Gastroesophageal sphincter (tissue), 4 donors: Measurements from ENCODE around the gene ANKK1. TPM values are rescaled to one million over a fixed set of nuclear protein-coding genes. Genes with fewer than 3 reads are reported as not detected.

Experiments
- ATAC-seq: fragments of 150-250 bp; one replicate; pipeline ENCODE4 v1.9.1; 2016; ENCODE audit warnings: mild to moderate bottlenecking, moderate library complexity
- H3K27ac ChIP-seq, 4 donors: fragments of 200-600 bp; sonication (generic) in 3 of 4; 1 replicate in 3 of 4; 2 replicates in 1 of 4; pipeline ENCODE4 v1.5.1; 2016 to 2019
- H3K27me3 ChIP-seq: fragments of 200-600 bp; sonication (generic); one replicate; pipeline ENCODE4 v1.5.1; 2019
- H3K36me3 ChIP-seq, 2 donors: fragments of 200-600 bp; sonication (generic); one replicate each; pipeline ENCODE4 v1.5.1; 2019; ENCODE audit warnings: control low read depth in 1 of 2
- H3K4me1 ChIP-seq, 3 donors: fragments of 200-600 bp; sonication (generic); 1 replicate in 2 of 3; 2 replicates in 1 of 3; pipeline ENCODE4 v1.5.1; 2016 to 2019; ENCODE audit warnings: control low read depth in 2 of 3
- H3K4me3 ChIP-seq, 2 donors: fragments of 200-600 bp; sonication (generic); one replicate each; pipeline ENCODE4 v1.5.1; 2019; ENCODE audit warnings: mild to moderate bottlenecking in 1 of 2, moderate library complexity in 1 of 2
- H3K9me3 ChIP-seq, 3 donors: fragments of 200-600 bp; sonication (generic); one replicate each; pipeline ENCODE4 v1.5.1; 2017 to 2019; ENCODE audit warnings: control low read depth in 2 of 3
- CTCF ChIP-seq, 4 experiments: fragments of 200-600 bp in 2 of 4; fragments of 450-650 bp in 2 of 4; sonication (generic) in 1 of 4; IDR thresholded peaks; one replicate each; pipeline ENCODE4 v1.5.1; 2017 to 2019; ENCODE audit warnings: antibody characterized with exemption in 4 of 4, mild to moderate bottlenecking in 2 of 4, moderate library complexity in 2 of 4
- EP300 ChIP-seq: sonication (generic); formaldehyde crosslinking; IDR thresholded peaks from one replicate; pipeline ENCODE4 v1.6.1; 2017; ENCODE audit warnings: antibody characterized with exemption, mild to moderate bottlenecking
- POLR2A ChIP-seq, 2 donors: fragments of 450-650 bp; IDR thresholded peaks; one replicate each; pipeline ENCODE4 v1.6.1; 2017; ENCODE audit warnings: antibody characterized with exemption in 2 of 2, mild to moderate bottlenecking in 2 of 2, moderate library complexity in 1 of 2
- POLR2AphosphoS5 ChIP-seq: sonication (generic); formaldehyde crosslinking; IDR thresholded peaks from one replicate; pipeline ENCODE4 v1.6.1; 2017; ENCODE audit warnings: antibody characterized with exemption
- WGBS, 2 donors: methylation state at CpG; one replicate each; pipeline ENCODE4 v1.1.5; 2018; ENCODE audit warnings: low coverage in 1 of 2; 5-methylcytosine and 5-hydroxymethylcytosine counted together
- total RNA-seq, 4 donors: library from RNA; depleted of rRNA; stranded (reverse); fragments of >200 nt; gene quantifications; one replicate each; pipeline ENCODE4 v1.1.0, GENCODE V29; 2016

The ANKK1 gene
- total RNA-seq, 4 donors from 2014 or later: 0.27 TPM; not detected in 2

DNA sequence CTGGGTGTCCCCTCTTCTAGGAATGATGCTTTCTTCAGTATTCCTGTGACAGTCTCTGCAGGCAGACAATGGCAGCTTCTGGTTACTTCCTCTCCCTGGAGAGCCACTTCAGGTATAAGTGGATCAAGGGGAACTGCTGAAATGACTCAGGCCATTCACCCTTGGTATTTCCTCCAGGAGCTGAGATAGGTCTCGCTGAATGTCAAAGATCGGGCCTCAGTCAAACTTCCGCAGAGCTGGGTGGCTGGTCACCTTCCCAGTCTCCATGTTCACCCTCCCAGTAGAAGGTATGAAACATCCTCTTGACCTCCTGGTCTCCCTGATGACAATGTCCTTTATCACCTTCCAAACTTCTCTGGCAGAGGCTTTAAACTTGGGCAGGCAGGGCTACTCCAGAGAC is 1.8 kb upstream of the ANKK1 start:
- Histone ChIP-seq H3K27me3 (peaks cover 41% of the 10 kb centered on the region), H3K4me3 (no peak overlapping the region), H3K4me1 (peaks cover 0 to 8% (median 0%) of the 10 kb centered on the region in 3 donors), H3K27ac (no peak overlapping the region), H3K36me3 (no peaks in the 10 kb centered on the region), H3K9me3 (no peaks in the 10 kb centered on the region)
- 100% methylated on average over 3 of the region's 3 CpGs; no CpG with 5 or more reads in 1 of the 2 donors for WGBS, 2 donors
- ATAC-seq: no peak
- TF ChIP-seq EP300 (no peak), CTCF (IDR thresholded peaks at IDR 0.05) (no peak), POLR2A (IDR thresholded peaks at IDR 0.05) (no peak), POLR2AphosphoS5 (no peak)

DNA sequence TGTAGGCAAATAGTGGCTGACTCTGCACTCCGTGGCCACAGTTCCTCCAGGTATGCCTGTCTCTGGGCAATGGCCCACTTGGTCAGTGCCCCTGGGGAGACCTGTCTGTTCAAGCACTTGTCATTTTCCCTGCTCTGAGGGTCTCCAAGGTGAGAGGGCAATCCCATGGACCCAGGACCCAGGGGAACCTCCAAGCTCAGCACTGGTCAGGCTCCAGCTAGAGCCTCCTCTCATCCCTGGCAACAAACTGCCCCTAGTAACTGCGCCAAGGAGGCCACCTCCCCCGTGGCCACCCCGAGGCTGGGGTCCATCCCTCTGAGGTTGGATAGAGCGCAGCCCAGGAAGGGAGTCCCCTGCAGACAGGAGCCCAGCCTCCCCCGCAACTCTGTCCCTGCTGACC is 713 bp upstream of the ANKK1 start:
- no peak for ATAC-seq
- Histone ChIP-seq H3K27ac (no peak overlapping the region), H3K36me3 (no peaks in the 10 kb centered on the region), H3K27me3 (peaks cover 50% of the 10 kb centered on the region), H3K4me1 (peaks cover 0 to 8% (median 0%) of the 10 kb centered on the region in 3 donors), H3K4me3 (no peak overlapping the region), H3K9me3 (no peaks in the 10 kb centered on the region)
- no CpG with 5 or more reads among the region's 6 CpGs for WGBS, 2 donors
- TF ChIP-seq POLR2A (IDR thresholded peaks at IDR 0.05) (no peak), POLR2AphosphoS5 (no peak), CTCF (IDR thresholded peaks at IDR 0.05) (no peak), EP300 (no peak)

- WGBS, 2 donors: 39 to 59% methylated on average over 2 to 3 of the region's 3 CpGs
- H3K27me3 ChIP-seq: peaks cover 50% of the 10 kb centered on the region
- no peaks in the 10 kb centered on the region for H3K36me3 ChIP-seq
- no peak overlapping the region for H3K27ac ChIP-seq
- TF ChIP-seq EP300 (no peak), CTCF (IDR thresholded peaks at IDR 0.05) (no peak), POLR2AphosphoS5 (no peak), POLR2A (IDR thresholded peaks at IDR 0.05) (no peak)
- no peak overlapping the region for H3K4me3 ChIP-seq
- ATAC-seq: no peak
- H3K4me1 ChIP-seq: peaks cover 0 to 8% (median 0%) of the 10 kb centered on the region in 3 donors
- no peaks in the 10 kb centered on the region for H3K9me3 ChIP-seq
These were observed 1.7 kb downstream of the ANKK1 start for GRCh38 chr11:113389272-113389671.

DNA sequence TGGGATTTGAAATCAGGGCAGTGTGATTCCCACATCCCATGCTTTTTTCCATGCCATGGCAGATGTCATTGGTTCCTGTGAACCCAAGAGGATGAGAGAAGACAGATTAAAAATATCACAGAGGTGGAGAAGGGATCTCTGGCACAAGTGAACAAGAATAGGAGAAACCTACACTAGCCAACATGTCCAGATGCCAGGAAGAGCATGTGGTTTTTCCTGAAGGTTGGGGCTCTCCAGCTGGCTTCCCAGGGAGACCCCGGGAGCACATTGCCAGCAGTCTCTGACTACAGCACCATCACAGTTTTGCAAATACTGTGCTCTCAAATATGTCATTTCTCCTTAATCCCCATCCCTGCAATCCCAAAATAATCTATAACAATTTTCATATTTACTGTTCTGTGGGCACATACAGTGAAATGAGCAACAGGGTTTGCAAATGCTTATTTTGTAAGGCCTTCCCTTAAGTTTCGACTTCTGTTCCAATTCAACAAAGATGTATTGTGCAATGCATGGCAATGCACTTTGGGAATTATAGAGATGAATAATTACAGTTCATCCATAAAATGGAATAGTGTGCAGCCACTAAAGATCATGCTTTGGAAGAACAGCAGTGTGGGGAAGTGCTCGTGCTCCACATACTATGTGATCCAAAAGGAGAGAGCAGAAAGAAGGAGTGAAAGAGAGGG is 4.8 kb downstream of the ANKK1 start:
- Histone ChIP-seq H3K27ac (no peak overlapping the region), H3K4me3 (no peak overlapping the region), H3K36me3 (no peaks in the 10 kb centered on the region), H3K27me3 (peaks cover 41% of the 10 kb centered on the region), H3K9me3 (no peaks in the 10 kb centered on the region), H3K4me1 (peaks cover 0 to 8% (median 0%) of the 10 kb centered on the region in 3 donors)
- no peak for TF ChIP-seq CTCF (IDR thresholded peaks at IDR 0.05)
- no peak for TF ChIP-seq EP300
- TF ChIP-seq POLR2AphosphoS5: no peak
- no peak for TF ChIP-seq POLR2A (IDR thresholded peaks at IDR 0.05)
- no peak for ATAC-seq
- WGBS, 2 donors: 65 to 77% methylated on average over 3 of the region's 3 CpGs

GRCh38 chr11:113393501-113393985 is 6.0 kb downstream of the ANKK1 start:
- ATAC-seq: no peak
- H3K9me3 ChIP-seq: no peaks in the 10 kb centered on the region
- H3K27ac ChIP-seq: no peak overlapping the region
- H3K4me3 ChIP-seq: no peak overlapping the region
- H3K4me1 ChIP-seq: no peaks in the 10 kb centered on the region
- peaks cover 29% of the 10 kb centered on the region for H3K27me3 ChIP-seq
- 66 to 73% methylated on average over 3 to 4 of the region's 8 CpGs for WGBS, 2 donors
- TF ChIP-seq CTCF (IDR thresholded peaks at IDR 0.05): no peak
- no peak for TF ChIP-seq POLR2A (IDR thresholded peaks at IDR 0.05)
- no peak for TF ChIP-seq EP300
- no peak for TF ChIP-seq POLR2AphosphoS5
- H3K36me3 ChIP-seq: no peaks in the 10 kb centered on the region
